KMS-11 (cell line): Measurements from ENCODE around the gene PAM16.

Experiments used
- H2AFZ ChIP-seq: fragments of 200-600 bp; sonication (generic); 2 replicates; pipeline ENCODE4 v1.6.1; 2016; ENCODE audit warnings: antibody characterized with exemption, mixed run types, low read depth
- H3K27ac ChIP-seq: fragments of 200-600 bp; sonication (generic); 2 replicates; pipeline ENCODE4 v1.6.1; 2016; ENCODE audit warnings: mild to moderate bottlenecking, mixed run types
- H3K27me3 ChIP-seq: fragments of 200-600 bp; sonication (generic); 2 replicates; pipeline ENCODE4 v1.6.1; 2017; ENCODE audit warnings: mild to moderate bottlenecking, low read depth, mixed run types, moderate library complexity; ENCODE audit not compliant: insufficient read depth
- H3K36me3 ChIP-seq: fragments of 200-600 bp; sonication (generic); 2 replicates; pipeline ENCODE4 v1.6.1; 2017; ENCODE audit warnings: mild to moderate bottlenecking, mixed run types; ENCODE audit not compliant: insufficient read depth
- H3K4me1 ChIP-seq: fragments of 200-600 bp; sonication (generic); 2 replicates; pipeline ENCODE4 v1.6.1; 2016; ENCODE audit warnings: mild to moderate bottlenecking, low read depth, mixed run types; ENCODE audit not compliant: poor library complexity, severe bottlenecking
- H3K4me2 ChIP-seq: fragments of 200-600 bp; sonication (generic); 2 replicates; pipeline ENCODE4 v1.7.0; 2016; ENCODE audit warnings: mild to moderate bottlenecking, mixed run types
- H3K4me3 ChIP-seq: fragments of 200-600 bp; sonication (generic); IDR thresholded peaks from 2 replicates; pipeline ENCODE4 v1.6.1; 2017; ENCODE audit warnings: low read depth, low read length, mixed read lengths; ENCODE audit not compliant: insufficient read depth
- H3K79me2 ChIP-seq: fragments of 200-600 bp; sonication (generic); 2 replicates; pipeline ENCODE4 v1.6.1; 2016; ENCODE audit warnings: low read depth, mixed run types; ENCODE audit not compliant: insufficient read depth
- H3K9ac ChIP-seq: fragments of 200-600 bp; sonication (generic); 2 replicates; pipeline ENCODE4 v1.6.1; 2016; ENCODE audit warnings: mild to moderate bottlenecking, mixed run types
- H4K20me1 ChIP-seq: fragments of 200-600 bp; sonication (generic); 2 replicates; pipeline ENCODE4 v1.6.1; 2016; ENCODE audit warnings: mild to moderate bottlenecking, mixed run types; ENCODE audit not compliant: insufficient read depth
- TF ChIP-seq, protein P1 (sequence below): fragments of 200-600 bp; sonication (generic); conservative IDR thresholded peaks from 2 replicates; pipeline ENCODE4 v1.6.1; 2017; ENCODE audit warnings: low read depth, mild to moderate bottlenecking, antibody characterized with exemption, low read length, moderate library complexity, mixed read lengths

The PAM16 gene

DNA sequence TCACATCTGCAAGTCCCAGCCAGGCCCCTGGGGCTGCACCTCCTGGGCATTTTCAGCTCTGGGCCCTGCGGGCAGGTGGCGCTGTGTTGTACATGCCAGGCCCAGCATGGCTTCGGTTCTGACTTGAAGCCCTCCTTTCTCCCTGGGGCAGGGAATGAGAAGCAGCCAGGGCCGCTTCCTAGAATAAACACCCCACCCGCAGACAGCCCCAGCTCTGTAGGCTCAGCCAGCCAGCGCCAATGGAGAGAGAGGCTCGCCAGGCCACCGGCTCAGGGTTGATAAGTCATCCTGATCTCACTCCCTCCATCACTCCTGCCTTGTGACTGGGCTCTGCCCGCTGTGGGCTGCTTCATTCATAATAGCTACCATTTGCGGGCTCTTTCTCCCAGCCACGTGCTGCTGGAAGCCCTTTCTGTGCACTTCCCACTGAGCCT, 41.3 kb downstream of the PAM16 start:
- H4K20me1 ChIP-seq: no peaks in the 10 kb centered on the region
- H3K9ac ChIP-seq: no peak overlapping the region
- peaks cover 7% of the 10 kb centered on the region; the same call in 1 of the 2 replicates for H3K79me2 ChIP-seq
- H3K27ac ChIP-seq: 0 out of 2 replicates have a peak overlapping the region, but pooled peaks have one; percentile 1
- H2AFZ ChIP-seq: peak overlapping the region; percentile 51
- H3K27me3 ChIP-seq: no peaks in the 10 kb centered on the region
- TF ChIP-seq, protein P1, sequence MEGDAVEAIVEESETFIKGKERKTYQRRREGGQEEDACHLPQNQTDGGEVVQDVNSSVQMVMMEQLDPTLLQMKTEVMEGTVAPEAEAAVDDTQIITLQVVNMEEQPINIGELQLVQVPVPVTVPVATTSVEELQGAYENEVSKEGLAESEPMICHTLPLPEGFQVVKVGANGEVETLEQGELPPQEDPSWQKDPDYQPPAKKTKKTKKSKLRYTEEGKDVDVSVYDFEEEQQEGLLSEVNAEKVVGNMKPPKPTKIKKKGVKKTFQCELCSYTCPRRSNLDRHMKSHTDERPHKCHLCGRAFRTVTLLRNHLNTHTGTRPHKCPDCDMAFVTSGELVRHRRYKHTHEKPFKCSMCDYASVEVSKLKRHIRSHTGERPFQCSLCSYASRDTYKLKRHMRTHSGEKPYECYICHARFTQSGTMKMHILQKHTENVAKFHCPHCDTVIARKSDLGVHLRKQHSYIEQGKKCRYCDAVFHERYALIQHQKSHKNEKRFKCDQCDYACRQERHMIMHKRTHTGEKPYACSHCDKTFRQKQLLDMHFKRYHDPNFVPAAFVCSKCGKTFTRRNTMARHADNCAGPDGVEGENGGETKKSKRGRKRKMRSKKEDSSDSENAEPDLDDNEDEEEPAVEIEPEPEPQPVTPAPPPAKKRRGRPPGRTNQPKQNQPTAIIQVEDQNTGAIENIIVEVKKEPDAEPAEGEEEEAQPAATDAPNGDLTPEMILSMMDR: peak; percentile 94
- H3K4me1 ChIP-seq: peaks cover 41% of the 10 kb centered on the region
- H3K4me2 ChIP-seq: no peak overlapping the region
- no peak overlapping the region for H3K4me3 ChIP-seq
- no peaks in the 10 kb centered on the region for H3K36me3 ChIP-seq

- Histone ChIP-seq H3K36me3 (no peaks in the 10 kb centered on the region), H3K9ac (no peak overlapping the region), H2AFZ (peak overlapping the region; percentile 51; the same call in 1 of the 2 replicates), H4K20me1 (no peaks in the 10 kb centered on the region), H3K27ac (no peak overlapping the region; the same call in 1 of the 2 replicates), H3K4me1 (peaks cover 36% of the 10 kb centered on the region), H3K4me3 (no peak overlapping the region), H3K79me2 (peaks cover 7% of the 10 kb centered on the region; the same call in 1 of the 2 replicates), H3K4me2 (no peak overlapping the region), H3K27me3 (no peaks in the 10 kb centered on the region)
- TF ChIP-seq, protein P1: no peak
These were observed 41.9 kb downstream of the PAM16 start for GRCh38 chr16:4309102-4309832.

GRCh38 chr16:4307215-4308037, 43.7 kb downstream of the PAM16 start:
- TF ChIP-seq, protein P1: peak; percentile 2; the same call in 1 of the 2 replicates
- Histone ChIP-seq H3K4me2 (peak overlapping the region; percentile 87), H3K4me1 (peaks cover 36% of the 10 kb centered on the region), H3K79me2 (peaks cover 7% of the 10 kb centered on the region; the same call in 1 of the 2 replicates), H3K27ac (peak overlapping the region; percentile 76), H3K27me3 (no peaks in the 10 kb centered on the region), H3K9ac (peak overlapping the region; percentile 74), H2AFZ (peak overlapping the region; percentile 70), H3K36me3 (no peaks in the 10 kb centered on the region), H3K4me3 (no peak overlapping the region), H4K20me1 (no peaks in the 10 kb centered on the region)

DNA sequence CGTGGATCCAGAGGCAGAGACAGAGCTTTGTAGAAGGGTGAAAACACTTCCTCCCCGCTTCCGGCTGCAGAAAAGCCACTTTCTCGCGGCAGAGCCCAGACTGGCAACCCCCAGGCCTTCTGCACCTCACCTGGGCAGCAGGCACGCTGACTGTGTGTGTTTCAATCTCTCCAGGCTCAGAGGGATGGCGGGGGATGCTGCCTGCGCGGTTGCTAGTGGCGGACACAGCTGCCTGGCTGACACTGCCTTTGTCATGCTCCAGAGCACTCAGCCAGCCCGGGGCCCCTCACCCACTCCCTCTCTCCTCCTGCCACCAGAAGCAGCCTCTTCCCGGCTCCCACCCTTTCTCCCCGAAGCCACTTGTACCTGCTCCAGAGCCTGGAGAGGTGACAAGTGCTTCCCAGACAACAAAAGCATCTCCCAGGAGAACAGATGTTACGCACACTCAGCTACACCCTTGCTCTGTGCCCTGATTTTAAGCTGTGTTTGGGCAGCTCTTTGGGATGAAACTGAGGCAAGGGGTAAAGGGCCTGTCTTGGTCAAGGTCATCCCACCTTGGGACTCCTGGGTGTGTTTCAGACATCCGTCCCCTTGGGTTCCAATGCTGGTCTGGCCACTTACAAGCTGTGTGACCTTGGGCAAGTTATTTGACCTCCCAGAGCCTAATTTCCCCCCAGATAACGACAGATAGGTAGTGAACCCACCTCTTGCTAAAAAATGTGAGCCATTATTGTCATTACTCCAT, 44.5 kb downstream of the PAM16 start:
- no peaks in the 10 kb centered on the region for H3K27me3 ChIP-seq
- peaks cover 36% of the 10 kb centered on the region for H3K4me1 ChIP-seq
- TF ChIP-seq, protein P1: no peak
- peak overlapping the region; percentile 65 for H3K9ac ChIP-seq
- peaks cover 7% of the 10 kb centered on the region; the same call in 1 of the 2 replicates for H3K79me2 ChIP-seq
- H3K27ac ChIP-seq: peak overlapping the region; percentile 76
- H2AFZ ChIP-seq: peak overlapping the region; percentile 58; the same call in 1 of the 2 replicates
- no peak overlapping the region for H3K4me3 ChIP-seq
- H4K20me1 ChIP-seq: no peaks in the 10 kb centered on the region
- peak overlapping the region; percentile 87 for H3K4me2 ChIP-seq
- H3K36me3 ChIP-seq: no peaks in the 10 kb centered on the region
